Right renal pelvis (tissue), 4 donors: ENCODE measurements around the gene DCST2. TPM values are rescaled to one million over a fixed set of nuclear protein-coding genes. Genes with fewer than 3 reads are reported as not detected.

Source experiments
- DNase-seq, 4 donors: peaks; one replicate each; pipeline ENCODE4 v3.0.0-alpha.2; 2013; ENCODE audit warnings: low read depth in 4 of 4, low spot score in 3 of 4, missing footprints in 1 of 4
- polyA plus RNA-seq, 4 donors: library from polyadenylated mRNA; unstranded; fragments of 120-200 nt; gene quantifications; one replicate each; pipeline ENCODE4 v1.2.1, GENCODE V29; 2013; ENCODE audit not compliant: insufficient read length in 4 of 4

The DCST2 gene
- polyA plus RNA-seq, 4 donors: 1.6 to 2.1 (median 1.8) TPM

GRCh38 chr1:155030243-155030795, 3.3 kb downstream of the DCST2 start:
- DNase-seq: no peak

GRCh38 chr1:155029513-155030242, 3.9 kb downstream of the DCST2 start:
- no peak for DNase-seq

GRCh38 chr1:155026588-155026987, 7.0 kb downstream of the DCST2 start:
- no peak for DNase-seq

GRCh38 chr1:155026154-155026553, 7.4 kb downstream of the DCST2 start:
- DNase-seq: no peak

- no peak for DNase-seq
Observed at GRCh38 chr1:155024315-155024714, 9.3 kb downstream of the DCST2 start.

GRCh38 chr1:155023627-155024026, 10.0 kb downstream of the DCST2 start:
- DNase-seq: no peak

GRCh38 chr1:155022927-155023236, 10.7 kb downstream of the DCST2 start:
- no peak for DNase-seq

- DNase-seq: no peak
Observed at GRCh38 chr1:155022136-155022926, 11.2 kb downstream of the DCST2 start.

GRCh38 chr1:155019377-155020245, 14.0 kb downstream of the DCST2 start:
- DNase-seq: no peak

- no peak for DNase-seq
Observed at GRCh38 chr1:155018617-155019348, 14.8 kb downstream of the DCST2 start.

GRCh38 chr1:155017946-155018316, 15.7 kb downstream of the DCST2 start:
- DNase-seq: no peak

GRCh38 chr1:155017041-155017945, 16.3 kb downstream of the DCST2 start:
- peak in 1 of 4 donors; percentile 78 for DNase-seq

- DNase-seq: no peak
Observed at GRCh38 chr1:155016231-155016831, 17.2 kb downstream of the DCST2 start.

- no peak for DNase-seq
Observed at GRCh38 chr1:155015527-155016230, 17.9 kb downstream of the DCST2 start.

GRCh38 chr1:155014709-155015508, 18.7 kb downstream of the DCST2 start:
- DNase-seq: no peak

GRCh38 chr1:155013632-155014031, 19.9 kb downstream of the DCST2 start:
- no peak for DNase-seq
